Suprapubic skin (tissue), 3 donors: ENCODE data around the gene ST6GAL1.

Experiments used
- EP300 ChIP-seq: sonication (generic); formaldehyde crosslinking; IDR thresholded peaks from one replicate; pipeline ENCODE4 v1.6.1; 2017; ENCODE audit warnings: antibody characterized with exemption
- TF ChIP-seq, protein P1 (sequence below), 2 donors: fragments of 200-600 bp in 1 of 2; fragments of 450-650 bp in 1 of 2; sonication (generic) in 1 of 2; IDR thresholded peaks; one replicate each; pipeline ENCODE4 v1.5.1; 2016 to 2019; ENCODE audit warnings: antibody characterized with exemption in 2 of 2, mild to moderate bottlenecking in 1 of 2, moderate library complexity in 1 of 2

DNA sequence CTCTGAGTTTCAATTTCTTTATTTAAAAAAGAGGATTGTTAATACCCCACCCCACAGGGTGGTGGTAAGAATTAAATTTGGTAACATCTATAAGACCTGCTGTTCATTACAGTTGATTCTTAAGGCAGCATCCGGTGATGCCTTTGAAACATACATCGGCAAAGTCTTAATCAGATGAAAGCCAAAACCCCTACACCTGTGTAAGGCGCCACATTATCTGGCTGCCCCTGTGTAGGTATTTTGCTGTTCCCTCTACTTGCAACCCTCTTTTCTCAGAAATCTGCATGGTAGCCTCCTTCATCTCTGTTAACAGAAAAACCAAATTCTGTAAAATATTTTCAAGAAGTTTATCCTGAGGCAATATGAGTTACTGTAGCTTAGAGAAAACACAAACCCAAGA is 90.0 kb downstream of the ST6GAL1 start:
- TF ChIP-seq EP300, result no peak
- TF ChIP-seq, protein P1, sequence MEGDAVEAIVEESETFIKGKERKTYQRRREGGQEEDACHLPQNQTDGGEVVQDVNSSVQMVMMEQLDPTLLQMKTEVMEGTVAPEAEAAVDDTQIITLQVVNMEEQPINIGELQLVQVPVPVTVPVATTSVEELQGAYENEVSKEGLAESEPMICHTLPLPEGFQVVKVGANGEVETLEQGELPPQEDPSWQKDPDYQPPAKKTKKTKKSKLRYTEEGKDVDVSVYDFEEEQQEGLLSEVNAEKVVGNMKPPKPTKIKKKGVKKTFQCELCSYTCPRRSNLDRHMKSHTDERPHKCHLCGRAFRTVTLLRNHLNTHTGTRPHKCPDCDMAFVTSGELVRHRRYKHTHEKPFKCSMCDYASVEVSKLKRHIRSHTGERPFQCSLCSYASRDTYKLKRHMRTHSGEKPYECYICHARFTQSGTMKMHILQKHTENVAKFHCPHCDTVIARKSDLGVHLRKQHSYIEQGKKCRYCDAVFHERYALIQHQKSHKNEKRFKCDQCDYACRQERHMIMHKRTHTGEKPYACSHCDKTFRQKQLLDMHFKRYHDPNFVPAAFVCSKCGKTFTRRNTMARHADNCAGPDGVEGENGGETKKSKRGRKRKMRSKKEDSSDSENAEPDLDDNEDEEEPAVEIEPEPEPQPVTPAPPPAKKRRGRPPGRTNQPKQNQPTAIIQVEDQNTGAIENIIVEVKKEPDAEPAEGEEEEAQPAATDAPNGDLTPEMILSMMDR (IDR thresholded peaks at IDR 0.05), result no peak
